HTERT RPE-1 (cell line): ENCODE data around the gene TEN1.

Experiments used
- in situ Hi-C: fragments of 300-500 bp; cut with MboI; formaldehyde crosslinking; loops from 4 replicates; pipeline ENCODE4 v1.14.3; 2020; ENCODE audit warnings: low sequenced_read_pairs

TEN1 gene

DNA sequence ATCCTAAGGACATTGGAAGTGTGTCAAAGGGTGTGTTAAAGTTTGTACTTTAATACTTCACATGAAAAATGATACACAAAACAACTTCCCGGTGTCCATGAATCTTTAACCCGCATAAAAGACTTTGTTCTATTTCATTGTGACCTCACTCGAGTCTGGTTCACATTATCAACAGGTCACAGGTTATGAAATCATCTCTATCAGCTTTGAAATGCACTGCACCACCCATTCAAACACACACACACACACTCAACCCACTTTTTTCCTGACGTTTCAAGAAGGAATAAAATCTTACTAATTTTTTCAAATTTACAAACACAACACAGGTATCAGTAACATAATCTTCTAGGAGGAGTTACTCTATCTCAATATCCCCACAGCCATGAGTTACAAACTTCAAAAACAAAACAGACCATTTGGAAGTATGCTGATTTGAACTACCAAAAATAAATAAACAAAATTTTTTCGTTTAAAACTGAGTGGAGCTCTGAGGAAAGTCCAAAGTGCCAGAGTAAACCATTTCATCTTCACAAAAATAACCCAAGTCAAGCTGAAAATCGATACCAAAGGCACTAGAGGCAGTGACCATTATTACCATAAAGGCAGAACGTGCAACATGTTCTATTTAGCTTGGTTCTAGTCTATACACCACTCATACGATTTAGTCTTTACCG, 2.7 kb upstream of the TEN1 start:
- in situ Hi-C loops, result no loop called here

DNA sequence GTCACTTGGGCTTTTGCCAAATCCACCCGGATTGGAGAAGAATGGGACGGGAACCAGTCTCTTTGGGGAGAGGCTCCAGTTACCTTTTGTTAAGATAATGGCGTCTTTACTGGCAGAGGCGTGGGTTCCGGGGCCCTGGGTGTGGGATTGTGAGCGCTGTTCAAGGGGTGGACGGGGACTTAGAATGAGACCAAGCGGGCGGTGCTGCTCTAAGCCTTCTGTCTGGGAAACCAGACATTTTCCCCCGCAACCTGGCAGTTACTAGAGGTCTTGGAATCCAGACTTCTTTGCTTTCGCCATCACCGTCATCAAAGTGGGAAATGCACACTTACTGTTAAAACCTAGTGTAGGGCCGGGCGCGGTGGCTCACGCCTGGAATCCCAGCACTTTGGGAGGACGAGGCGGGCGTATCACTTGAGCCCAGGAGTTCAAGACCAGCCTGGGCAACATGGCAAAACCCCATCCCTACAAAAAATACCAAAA, 706 bp downstream of the TEN1 start:
- in situ Hi-C loops, result no loop called here

DNA sequence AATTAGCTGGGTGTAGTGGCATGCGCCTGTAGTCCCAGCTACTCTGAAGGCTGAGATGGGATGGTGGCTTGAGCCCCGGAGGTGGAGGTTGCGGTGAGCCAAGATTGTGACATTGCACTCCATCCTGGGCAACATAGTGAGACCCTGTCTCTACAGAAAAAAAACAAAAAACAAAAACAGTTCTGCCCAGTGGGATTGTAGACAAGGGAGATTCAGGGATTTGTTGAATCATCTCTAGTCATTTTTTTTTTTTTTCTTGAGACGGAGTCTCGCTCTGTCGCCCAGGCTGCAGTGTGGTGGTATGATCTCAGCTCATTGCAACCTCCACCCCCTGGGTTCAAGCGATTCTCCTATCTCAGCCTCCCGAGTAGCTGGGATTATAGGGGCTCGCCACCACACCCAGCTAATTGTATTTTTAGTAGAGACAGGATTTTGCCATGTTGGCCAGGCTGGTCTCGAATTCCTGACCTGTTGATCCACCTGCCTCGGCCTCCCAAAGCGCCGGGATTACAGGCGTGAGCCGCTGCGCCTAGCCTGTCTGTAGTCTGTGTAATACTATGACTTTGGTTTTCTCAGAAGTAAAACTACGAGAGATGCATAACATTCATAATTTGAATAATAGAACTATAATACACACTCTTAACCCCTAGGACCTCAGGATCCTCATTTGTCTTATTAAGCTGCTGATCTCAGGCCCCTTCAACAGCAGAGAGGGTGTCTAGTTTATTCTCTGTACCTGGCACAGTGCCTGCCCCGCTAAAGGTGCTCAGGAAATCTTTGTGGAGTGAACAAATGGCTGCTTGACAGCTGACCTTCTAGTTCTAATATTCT, 1.4 kb downstream of the TEN1 start:
- in situ Hi-C loops, result no loop called here

DNA sequence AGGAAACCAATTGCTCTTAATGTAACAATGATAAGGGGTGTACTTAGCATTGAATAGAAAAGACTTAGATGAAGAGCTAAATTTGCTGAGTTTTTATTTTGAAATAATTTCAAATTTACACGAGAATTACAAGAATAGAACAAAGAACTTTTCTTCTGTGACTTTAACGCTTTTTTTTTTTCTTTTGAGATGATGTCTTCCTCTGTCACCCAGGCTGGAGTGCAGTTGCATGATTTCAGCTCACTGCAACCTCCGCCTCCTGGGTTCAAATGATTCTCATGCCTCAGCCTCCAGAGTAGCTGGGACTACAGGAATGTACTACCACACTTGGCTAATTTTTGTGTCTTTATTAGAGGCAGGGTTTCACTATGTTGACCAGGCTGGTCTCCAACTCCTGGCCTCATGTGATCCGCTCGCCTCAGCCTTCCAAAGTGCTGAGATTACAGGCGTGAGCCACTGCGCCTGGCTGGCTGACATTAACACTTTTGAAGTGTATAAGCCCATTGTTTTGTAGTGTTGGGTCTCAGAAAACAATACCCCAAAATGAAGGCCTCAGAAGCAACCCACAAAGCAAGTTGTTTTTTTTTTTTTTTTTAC, 2.1 kb downstream of the TEN1 start:
- in situ Hi-C loops, result no loop called here

DNA sequence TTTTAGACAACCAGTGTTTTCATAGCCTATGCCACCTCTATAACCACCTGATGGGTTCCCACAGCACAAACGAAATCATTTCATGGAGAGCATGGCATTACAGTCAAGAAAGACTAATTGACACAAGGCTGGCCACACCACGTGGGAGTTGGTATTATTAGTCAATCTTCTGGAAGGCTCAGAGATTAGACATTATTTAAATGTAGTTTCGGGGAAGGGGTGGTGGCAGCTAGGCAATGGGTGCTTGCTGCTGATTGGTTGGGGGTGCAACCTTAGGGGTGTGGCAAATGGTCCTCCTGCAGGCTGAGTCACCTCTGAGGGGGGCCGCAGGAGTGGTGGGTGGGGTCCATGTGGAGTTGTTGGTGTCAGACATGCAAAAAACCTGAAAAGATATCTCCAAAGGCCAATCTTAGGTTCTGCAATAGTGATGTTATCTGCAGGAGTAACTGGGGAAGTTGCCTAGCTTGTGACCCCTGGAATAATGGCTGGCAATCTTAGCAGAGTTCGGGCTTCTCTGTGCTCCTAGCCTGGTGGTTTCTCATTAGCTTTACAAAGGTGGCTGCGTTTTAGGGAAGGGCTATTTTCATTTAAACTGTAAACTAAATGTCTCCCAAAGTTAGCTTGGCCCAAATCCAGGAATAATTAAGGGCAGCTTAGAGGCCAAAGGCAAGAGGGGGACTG, 4.6 kb downstream of the TEN1 start:
- in situ Hi-C loops, result no loop called here

DNA sequence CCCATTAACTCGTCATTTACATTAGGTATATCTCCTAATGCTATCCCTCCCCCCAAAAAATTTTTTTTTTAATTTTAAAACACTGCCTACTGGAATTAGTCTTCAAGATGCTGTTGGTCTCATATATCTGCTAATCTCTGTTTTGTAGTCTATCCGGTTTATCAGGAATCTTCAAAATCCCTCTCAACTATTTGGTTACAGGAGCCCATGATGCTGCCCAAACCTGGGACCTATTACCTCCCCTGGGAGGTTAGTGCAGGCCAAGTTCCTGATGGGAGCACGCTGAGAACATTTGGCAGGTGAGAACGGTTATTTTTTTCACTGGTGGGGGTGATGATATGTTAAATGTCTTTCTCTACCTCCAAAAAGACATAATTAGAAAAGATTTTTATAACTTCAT, 6.9 kb downstream of the TEN1 start:
- in situ Hi-C loops, result no loop called here

DNA sequence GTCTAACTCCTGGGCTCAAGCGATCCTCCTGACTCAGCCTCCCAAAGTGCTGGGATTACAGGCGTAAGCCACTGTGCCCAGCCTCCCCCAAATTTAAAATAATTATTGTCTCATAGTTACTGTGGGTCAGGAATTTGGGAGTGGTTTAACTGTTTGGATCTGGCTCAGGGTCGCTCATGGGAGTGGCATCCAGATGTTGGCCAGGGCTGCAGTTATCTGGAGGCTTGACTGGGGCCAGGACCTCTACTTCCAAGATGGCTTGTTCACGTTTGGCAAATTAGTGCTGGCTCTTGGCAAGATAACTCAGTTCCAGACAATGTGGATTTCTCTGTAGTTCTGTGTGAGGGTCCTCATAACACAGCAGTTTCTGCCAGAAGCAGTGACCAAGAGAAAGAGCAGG, 8.0 kb downstream of the TEN1 start:
- in situ Hi-C loops, result no loop called here

DNA sequence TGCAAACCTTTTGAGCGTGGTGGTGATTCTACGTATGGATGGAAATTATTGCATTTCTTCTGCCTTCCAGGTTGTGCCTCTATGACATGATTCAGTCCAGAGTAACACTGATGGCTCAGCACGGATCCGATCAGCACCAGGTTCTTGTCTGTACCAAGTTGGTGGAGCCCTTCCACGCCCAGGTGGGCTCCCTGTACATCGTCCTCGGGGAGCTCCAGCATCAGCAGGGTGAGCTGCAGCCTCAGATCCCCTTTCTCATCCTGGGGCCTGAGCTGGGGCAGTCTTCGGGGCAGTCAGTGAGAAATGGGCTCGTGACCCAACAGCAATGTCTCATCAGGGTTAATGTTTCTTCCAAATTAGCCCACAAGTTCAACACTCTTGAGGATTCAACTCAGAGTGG, 12.4 kb downstream of the TEN1 start:
- in situ Hi-C loops, result no loop called here

DNA sequence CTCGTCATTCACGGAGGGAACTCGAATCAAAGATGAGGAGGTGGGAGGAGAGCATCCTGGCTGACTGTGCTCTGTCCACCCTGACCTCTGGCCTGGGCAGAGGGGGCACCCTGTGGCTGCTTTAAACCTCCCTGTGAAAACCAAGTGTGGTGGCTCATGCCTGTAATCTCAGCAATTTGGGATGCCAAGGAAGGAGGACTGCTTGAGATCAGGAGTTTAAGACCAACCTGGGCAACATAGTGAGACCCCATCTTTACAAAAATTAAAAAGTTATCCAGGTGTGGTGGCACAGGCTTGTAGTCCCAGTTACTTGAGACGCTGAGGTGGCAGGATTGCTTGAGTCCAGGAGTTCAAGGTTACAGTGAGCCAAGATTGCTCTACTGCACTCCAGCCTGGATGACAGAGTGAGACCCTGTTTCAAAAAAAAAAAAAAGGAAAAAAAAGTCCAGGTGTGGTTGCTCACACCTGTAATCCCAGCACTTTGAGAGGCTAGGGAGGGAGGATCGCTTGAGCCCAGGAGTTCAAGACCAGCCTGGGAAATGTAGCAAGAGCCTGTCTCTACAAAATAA, 15.8 kb downstream of the TEN1 start:
- in situ Hi-C loops, result no loop called here

DNA sequence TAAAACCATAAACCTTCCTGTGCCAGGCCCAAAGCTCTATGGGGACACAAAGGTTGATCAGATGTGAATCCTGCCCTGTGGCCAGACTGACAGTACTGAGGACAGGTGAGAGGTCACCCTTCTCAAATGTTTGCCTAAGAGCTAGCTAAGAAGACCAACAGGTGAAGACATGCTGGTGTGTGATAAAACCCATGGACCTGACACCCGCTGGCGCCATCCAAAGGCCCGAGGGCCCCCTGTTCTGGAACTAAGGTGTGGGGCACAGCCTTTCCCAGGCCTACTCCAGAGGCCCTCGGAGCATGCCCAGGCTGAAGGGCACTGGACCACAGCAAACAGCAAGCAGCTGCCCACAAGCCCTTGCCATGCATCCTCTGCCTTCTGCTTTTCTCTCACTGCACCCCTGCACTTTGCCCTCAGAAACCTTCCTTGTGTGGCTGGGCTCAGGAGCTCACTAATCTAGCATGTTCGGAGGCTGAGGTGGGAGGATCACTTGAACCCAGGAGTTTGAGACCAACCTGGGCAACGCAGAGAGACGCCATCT, 16.4 kb downstream of the TEN1 start:
- in situ Hi-C loops, result no loop called here

DNA sequence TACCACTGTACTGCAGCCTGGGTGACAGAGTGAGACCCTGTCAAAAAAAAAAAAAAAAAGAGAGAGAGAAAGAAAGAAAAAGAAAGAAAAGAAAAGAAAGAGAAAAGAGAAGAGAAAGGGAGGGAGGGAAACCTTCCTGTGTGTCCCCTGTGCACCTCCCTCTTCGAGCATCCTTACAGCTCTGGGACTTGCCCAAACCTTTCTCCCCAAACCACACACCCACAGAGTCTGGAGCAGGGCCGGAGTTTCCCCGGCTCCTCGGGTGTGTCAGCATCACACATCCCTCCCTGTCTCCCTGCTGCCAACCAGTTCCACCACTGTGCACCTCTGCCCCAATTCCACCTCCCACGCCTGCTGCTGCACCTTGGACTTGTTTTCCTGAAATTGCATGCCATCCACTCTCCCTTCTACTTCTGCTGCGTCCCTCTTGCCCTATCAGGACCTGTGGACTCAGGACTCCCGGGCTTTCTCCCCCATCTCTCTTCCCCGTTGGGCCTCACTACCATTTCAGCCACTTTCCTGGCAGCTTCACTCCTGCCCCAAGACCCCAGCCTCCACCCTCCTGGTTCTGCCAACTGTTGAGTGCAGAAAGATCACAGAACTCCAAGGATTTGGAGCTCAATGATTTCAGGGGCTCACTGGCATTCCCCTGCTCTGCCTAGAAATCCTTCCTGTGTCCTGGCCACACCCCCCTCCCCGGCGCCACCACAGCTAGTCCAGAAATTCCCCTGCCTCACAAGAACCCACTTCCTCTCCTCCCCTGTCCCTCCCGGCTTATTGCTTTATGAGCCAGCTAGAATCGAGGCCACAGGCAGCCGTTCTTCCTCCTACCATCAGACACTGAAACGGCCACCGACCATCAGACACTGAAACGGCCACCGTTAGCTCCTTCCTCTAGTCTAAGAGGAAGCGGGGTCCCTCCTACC, 17.9 kb downstream of the TEN1 start:
- in situ Hi-C loops, result no loop called here

DNA sequence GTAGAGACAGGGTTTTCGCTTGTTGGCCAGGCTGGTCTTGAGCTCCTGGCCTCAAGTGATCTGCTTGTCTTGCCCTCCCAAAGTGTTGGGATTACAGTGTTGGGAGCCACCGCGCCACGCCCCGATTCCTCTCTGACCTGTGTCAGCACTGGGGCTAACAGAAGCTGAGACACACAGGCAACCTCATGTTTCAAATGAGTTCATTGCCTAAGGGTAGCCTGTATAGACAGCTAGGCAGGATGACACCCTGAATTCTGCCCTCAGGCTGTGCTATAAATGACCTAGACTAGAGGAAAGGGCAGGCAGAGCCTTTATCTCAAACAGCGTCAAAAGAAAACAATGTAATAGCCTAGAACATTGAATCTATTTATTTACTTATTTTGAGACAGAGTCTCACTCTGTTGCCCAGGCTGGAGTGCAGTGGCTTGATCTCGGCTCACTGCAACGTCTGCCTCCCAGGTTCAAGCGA, 19.3 kb downstream of the TEN1 start:
- in situ Hi-C loops, result no loop called here

DNA sequence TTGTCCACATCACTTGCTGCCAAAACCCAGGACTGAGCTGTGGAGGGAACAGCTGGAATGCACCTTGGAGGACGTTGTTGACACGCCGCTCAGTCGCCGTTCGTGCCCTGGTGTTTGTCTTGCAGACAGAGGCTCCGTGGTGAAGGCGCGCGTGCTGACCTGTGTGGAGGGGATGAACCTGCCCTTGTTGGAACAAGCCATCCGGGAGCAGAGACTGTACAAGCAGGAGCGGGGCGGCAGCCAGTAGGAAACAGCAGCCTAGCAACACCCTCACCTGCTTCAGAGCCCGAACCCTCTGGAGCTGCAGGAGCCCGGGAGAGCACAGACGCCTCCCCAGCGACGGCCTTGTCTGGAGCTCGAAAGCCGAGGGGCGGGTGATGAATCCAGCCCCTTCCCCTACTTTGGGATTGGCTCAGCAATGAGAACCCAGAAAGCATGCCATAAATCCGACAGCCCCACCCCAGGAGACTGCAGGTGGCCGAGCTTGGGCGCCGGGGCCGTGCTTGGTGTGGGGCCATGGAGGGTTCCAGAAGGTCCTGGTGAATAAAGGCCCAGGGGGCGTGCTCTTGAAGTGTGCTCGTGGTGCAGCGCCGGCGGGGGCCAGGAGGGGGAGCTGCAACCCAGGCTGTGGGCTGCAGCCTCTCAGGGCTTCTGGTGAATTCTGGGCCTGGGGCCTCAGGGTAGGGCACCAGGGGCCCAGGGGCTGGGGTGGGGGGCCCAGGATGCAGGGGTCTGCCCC, 21.1 kb downstream of the TEN1 start:
- in situ Hi-C loops, result no loop called here

DNA sequence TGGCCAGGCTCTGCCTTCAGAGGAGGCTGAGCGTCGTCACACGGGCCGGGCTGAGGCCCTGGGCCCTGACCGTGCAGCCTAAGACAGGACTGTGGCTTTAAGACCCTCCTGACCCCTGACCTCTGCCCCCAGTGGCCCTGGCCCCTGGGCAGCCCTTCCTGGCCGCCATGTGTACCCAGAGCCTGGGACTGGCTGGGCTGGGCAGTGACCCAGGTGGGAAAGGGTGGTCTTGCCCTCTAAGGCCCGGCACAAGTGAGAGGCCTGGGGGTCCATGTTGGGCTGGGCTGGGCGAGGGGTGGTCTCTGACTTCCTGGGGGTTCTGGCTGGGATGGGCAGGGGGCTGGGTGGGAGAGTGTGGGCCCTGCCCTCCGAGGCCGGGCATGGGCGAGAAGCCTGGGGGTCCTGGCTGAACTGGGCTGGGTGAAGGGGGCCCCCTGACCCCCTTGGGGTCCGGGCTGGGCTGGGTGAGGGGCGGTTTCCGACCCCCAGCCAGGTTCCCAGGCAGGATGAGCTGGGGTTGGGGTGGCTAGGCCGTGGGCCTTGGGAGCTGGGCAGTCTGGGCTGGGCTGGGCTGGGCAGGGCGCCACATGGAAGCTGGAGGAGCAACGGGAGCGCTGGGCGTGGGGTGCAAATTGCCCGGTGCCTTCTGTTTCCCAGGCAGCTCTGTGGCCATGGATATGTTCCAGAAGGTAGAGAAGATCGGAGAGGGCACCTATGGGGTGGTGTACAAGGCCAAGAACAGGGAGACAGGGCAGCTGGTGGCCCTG, 21.9 kb downstream of the TEN1 start, which contains the start of gene CDK3:
TSS of gene CDK3 (plus strand) at position 101 of the 767 bp plus-strand sequence. CDS start at position 672, 571 bp downstream.
- in situ Hi-C loops, result no loop called here

DNA sequence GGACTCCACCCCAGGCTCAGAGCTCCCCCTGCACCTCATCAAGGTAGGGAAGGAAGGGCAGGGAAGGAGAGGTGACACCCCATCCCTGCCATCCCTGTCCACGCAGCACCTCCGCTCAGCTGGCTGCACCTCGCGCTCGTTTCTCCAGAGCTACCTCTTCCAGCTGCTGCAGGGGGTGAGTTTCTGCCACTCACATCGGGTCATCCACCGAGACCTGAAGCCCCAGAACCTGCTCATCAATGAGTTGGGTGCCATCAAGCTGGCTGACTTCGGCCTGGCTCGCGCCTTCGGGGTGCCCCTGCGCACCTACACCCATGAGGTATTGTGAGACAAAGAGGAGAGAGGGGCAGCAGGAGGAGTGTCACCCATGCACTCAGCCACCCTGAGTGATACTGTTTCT, 23.1 kb downstream of the TEN1 start:
- in situ Hi-C loops, result no loop called here

DNA sequence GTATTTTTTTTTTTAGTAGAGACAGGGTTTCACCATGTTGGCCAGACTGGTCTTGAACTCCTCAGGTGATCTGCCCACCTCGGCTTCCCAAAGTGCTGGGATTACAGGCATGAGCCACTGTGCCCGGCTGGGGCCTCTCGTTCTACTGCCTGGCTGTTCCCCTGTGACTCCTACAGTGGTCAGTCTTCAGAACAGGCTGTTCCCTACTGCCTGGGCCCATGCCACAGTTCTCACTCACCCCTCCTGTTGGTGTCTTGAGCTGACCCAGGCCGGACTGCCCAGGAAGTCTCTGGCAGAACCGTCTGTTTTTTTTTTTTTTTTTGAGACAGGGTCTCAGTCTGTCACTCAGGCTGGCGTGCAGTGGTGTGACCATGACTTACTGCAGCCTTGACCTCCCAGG, 24.9 kb downstream of the TEN1 start:
- in situ Hi-C loops, result no loop called here

DNA sequence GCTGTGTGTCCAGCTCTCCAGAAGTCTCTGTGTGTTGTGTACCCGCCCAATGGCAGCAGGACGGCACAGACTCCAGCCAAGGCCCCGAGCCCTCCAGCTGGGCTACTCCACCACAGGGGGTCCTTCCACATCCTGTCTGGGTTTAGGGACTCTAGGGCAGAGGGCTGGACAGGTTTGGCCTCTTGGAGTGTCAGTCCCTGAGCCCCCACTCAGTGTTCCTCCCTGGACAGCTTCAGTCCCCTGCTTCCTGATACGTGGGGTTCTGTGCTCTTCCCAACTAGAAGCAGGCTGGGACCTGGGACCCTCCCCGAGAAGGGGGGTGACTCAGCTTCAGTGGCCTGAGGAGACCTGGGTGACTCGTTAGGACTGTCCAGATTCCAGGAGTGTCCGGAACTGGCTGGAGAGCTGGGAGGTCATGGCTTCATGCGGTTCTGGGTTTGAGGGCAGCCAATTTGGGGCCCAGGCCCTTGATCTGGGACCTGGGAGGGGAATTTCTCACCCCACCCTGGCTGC, 25.8 kb downstream of the TEN1 start:
- in situ Hi-C loops, result no loop called here
